H1 (cell line): ENCODE data around the gene TRIM67. TPM values are rescaled to one million over a fixed set of nuclear protein-coding genes. Genes with fewer than 3 reads are reported as not detected.

Source experiments
- CTCF ChIA-PET: fragments of 300-600 bp; sonication (Branson Sonifier 250); formaldehyde crosslinking; loops from one replicate; lab custom pipeline; 2021; ENCODE audit not compliant: partially characterized antibody; lab: Charles Lee
- POLR2A ChIA-PET: fragments of 300-600 bp; sonication (Branson Sonifier 250); formaldehyde crosslinking; loops from one replicate; lab custom pipeline; 2021; ENCODE audit warnings: inconsistent platforms; ENCODE audit not compliant: partially characterized antibody; lab: Charles Lee
- DNase-seq, 2 experiments: peaks; one replicate each; pipeline versions ENCODE4 v3.0.0 to v3.0.0-alpha.2; 2010 to 2022; ENCODE audit warnings: low spot score in 2 of 2, low read depth in 1 of 2, mixed read lengths in 1 of 2
- FAIRE-seq: peaks from 2 replicates; lab custom pipeline; 2011; peaks lifted over from hg19 to GRCh38; lab: Jason Lieb, UNC
- H2AFZ ChIP-seq: 2 replicates; pipeline ENCODE4 v1.8.1; 2012; ENCODE audit warnings: low read length, inconsistent platforms
- H2AK5ac ChIP-seq: 2 replicates; pipeline ENCODE4 v1.6.1; 2013; ENCODE audit warnings: low read depth, low read length
- H2BK120ac ChIP-seq: replicated peaks from 2 replicates; pipeline ENCODE3; 2013; ENCODE audit warnings: low read depth, low read length, inconsistent platforms
- H2BK12ac ChIP-seq: 2 replicates; pipeline ENCODE4 v1.6.1; 2013; ENCODE audit warnings: low read depth, low read length
- H2BK15ac ChIP-seq: 2 replicates; pipeline ENCODE4 v1.6.1; 2013; ENCODE audit warnings: low read length
- H2BK20ac ChIP-seq: 2 replicates; pipeline ENCODE4 v1.6.1; 2013; ENCODE audit warnings: low read length
- H2BK5ac ChIP-seq: 2 replicates; pipeline ENCODE4 v1.6.1; 2013; ENCODE audit warnings: low read depth, low read length
- H3K14ac ChIP-seq: 2 replicates; pipeline ENCODE4 v1.6.1; 2013; ENCODE audit warnings: inconsistent platforms; ENCODE audit not compliant: insufficient read length
- H3K18ac ChIP-seq: 2 replicates; pipeline ENCODE4 v1.6.1; 2013; ENCODE audit warnings: low read length; ENCODE audit errors: extremely low read depth
- H3K23ac ChIP-seq: 2 replicates; pipeline ENCODE4 v1.6.1; 2013; ENCODE audit warnings: inconsistent platforms; ENCODE audit not compliant: insufficient read length
- H3K23me2 ChIP-seq: 2 replicates; pipeline ENCODE4 v1.6.1; 2013; ENCODE audit warnings: low read depth, low read length
- H3K27ac ChIP-seq: 2 replicates; pipeline ENCODE4 v1.6.1; 2011; ENCODE audit warnings: low read depth, low read length, inconsistent platforms
- H3K27me3 ChIP-seq, 4 experiments: replicated peaks in 1 of 4; 1 replicate in 1 of 4; 2 replicates in 3 of 4; pipeline versions ENCODE4 v1.6.1 to v1.8.1; 2011 to 2013; ENCODE audit warnings: low read length in 3 of 4, mild to moderate bottlenecking in 3 of 4, inconsistent platforms in 2 of 4, mixed read lengths in 2 of 4, moderate library complexity in 1 of 4; ENCODE audit not compliant: control insufficient read depth in 3 of 4, insufficient read depth in 3 of 4; ENCODE audit errors: extremely low read depth in 1 of 4
- H3K36me3 ChIP-seq, 4 experiments: 2 replicates each; pipeline versions ENCODE4 v1.6.1 to v1.8.1; 2011 to 2013; ENCODE audit warnings: mild to moderate bottlenecking in 4 of 4, low read length in 3 of 4, moderate library complexity in 2 of 4, control low read depth in 1 of 4, inconsistent platforms in 1 of 4; ENCODE audit not compliant: insufficient read depth in 4 of 4, control insufficient read depth in 2 of 4
- H3K4ac ChIP-seq: replicated peaks from 2 replicates; pipeline ENCODE3; 2013; ENCODE audit warnings: low read length, low read depth, mixed read lengths, inconsistent platforms; ENCODE audit not compliant: insufficient read length
- H3K4me1 ChIP-seq, 4 experiments: replicated peaks in 1 of 4; 1 replicate in 1 of 4; 2 replicates in 3 of 4; pipeline versions ENCODE4 v1.6.1 to v1.8.1; 2011 to 2013; ENCODE audit warnings: low read length in 3 of 4, inconsistent platforms in 2 of 4, mixed read lengths in 1 of 4; ENCODE audit not compliant: insufficient read depth in 4 of 4, control insufficient read depth in 3 of 4
- H3K4me2 ChIP-seq, 2 experiments: 2 replicates each; pipeline versions ENCODE4 v1.6.1 to v1.8.1; 2011 to 2013; ENCODE audit warnings: low read depth in 2 of 2, low read length in 2 of 2, control low read depth in 1 of 2, inconsistent platforms in 1 of 2, mild to moderate bottlenecking in 1 of 2; ENCODE audit not compliant: insufficient read depth in 1 of 2
- H3K4me3 ChIP-seq, 4 experiments: fragments of 200-600, 300-600 bp in 1 of 4; sonication (generic), shearing (Covaris generic), sonication (Bioruptor Twin) in 1 of 4; 2 replicates each; pipeline versions ENCODE4 v1.5.1 to v1.8.1; 2011 to 2016; ENCODE audit warnings: low read length in 4 of 4, low read depth in 3 of 4, control low read depth in 2 of 4, inconsistent platforms in 2 of 4, mild to moderate bottlenecking in 2 of 4, mixed read lengths in 1 of 4, moderate library complexity in 1 of 4; ENCODE audit not compliant: insufficient read depth in 2 of 4; ENCODE audit errors: extremely low read depth in 1 of 4
- H3K56ac ChIP-seq: replicated peaks from 2 replicates; pipeline ENCODE3; 2013; ENCODE audit warnings: low read depth, mild to moderate bottlenecking, mixed read lengths, low read length, inconsistent platforms; ENCODE audit not compliant: insufficient read length
- H3K79me1 ChIP-seq: 2 replicates; pipeline ENCODE4 v1.6.1; 2013; ENCODE audit warnings: low read depth, low read length, control low read depth
- H3K79me2 ChIP-seq, 2 experiments: 2 replicates each; pipeline versions ENCODE4 v1.6.1 to v1.8.1; 2012 to 2013; ENCODE audit warnings: low read length in 2 of 2, mild to moderate bottlenecking in 2 of 2, inconsistent platforms in 1 of 2; ENCODE audit not compliant: insufficient read depth in 2 of 2, control insufficient read depth in 1 of 2
- H3K9ac ChIP-seq, 4 experiments: replicated peaks in 1 of 4; 1 replicate in 1 of 4; 2 replicates in 3 of 4; pipeline versions ENCODE4 v1.6.1 to v1.8.1; 2011 to 2013; ENCODE audit warnings: low read depth in 3 of 4, low read length in 3 of 4, control low read depth in 2 of 4, mild to moderate bottlenecking in 2 of 4, moderate library complexity in 2 of 4, inconsistent platforms in 1 of 4; ENCODE audit errors: extremely low read depth in 1 of 4
- H3K9me3 ChIP-seq, 2 experiments: 2 replicates each; pipeline versions ENCODE4 v1.6.1 to v1.8.1; 2012 to 2013; ENCODE audit warnings: mild to moderate bottlenecking in 2 of 2, moderate library complexity in 2 of 2, control low read depth in 1 of 2, inconsistent platforms in 1 of 2, low read depth in 1 of 2, low read length in 1 of 2, mixed read lengths in 1 of 2; ENCODE audit not compliant: insufficient read depth in 2 of 2
- H4K20me1 ChIP-seq, 2 experiments: replicated peaks in 1 of 2; 2 replicates each; pipeline versions ENCODE3 to v1.8.1; 2011 to 2013; ENCODE audit warnings: inconsistent platforms in 2 of 2, low read length in 2 of 2, mild to moderate bottlenecking in 1 of 2; ENCODE audit not compliant: insufficient read depth in 2 of 2, control insufficient read depth in 1 of 2
- H4K5ac ChIP-seq: 2 replicates; pipeline ENCODE4 v1.6.1; 2013; ENCODE audit warnings: low read length, low read depth, mixed read lengths, inconsistent platforms; ENCODE audit not compliant: insufficient read length
- H4K8ac ChIP-seq: 2 replicates; pipeline ENCODE4 v1.8.0; 2013; ENCODE audit warnings: mild to moderate bottlenecking, moderate library complexity, low read length, inconsistent platforms; ENCODE audit not compliant: insufficient read depth; ENCODE audit errors: extremely low read depth
- H4K91ac ChIP-seq: replicated peaks from 2 replicates; pipeline ENCODE3; 2013; ENCODE audit warnings: low read length, mixed read lengths, inconsistent platforms; ENCODE audit not compliant: insufficient read length
- ATF3 ChIP-seq: IDR thresholded peaks from 2 replicates; pipeline ENCODE4 v1.6.1; 2011; ENCODE audit warnings: low read depth, mild to moderate bottlenecking, low read length; ENCODE audit not compliant: insufficient read depth
- HDAC6 ChIP-seq: IDR thresholded peaks from one replicate; pipeline ENCODE4 v1.7.1; 2012; ENCODE audit warnings: low read depth, mild to moderate bottlenecking, inconsistent platforms, low read length, moderate library complexity
- SIN3A ChIP-seq, 2 experiments: IDR thresholded peaks in 1 of 2; conservative IDR thresholded peaks in 1 of 2; 2 replicates each; pipeline ENCODE4 v1.6.1; 2011 to 2012; ENCODE audit warnings: low read length in 2 of 2, improper control_type of control experiment in 1 of 2, low read depth in 1 of 2, mild to moderate bottlenecking in 1 of 2
- TEAD4 ChIP-seq: IDR thresholded peaks from 2 replicates; pipeline ENCODE4 v1.6.1; 2012; ENCODE audit warnings: low read depth, low read length, inconsistent platforms, mixed read lengths
- ZNF274 ChIP-seq: IDR thresholded peaks from 2 replicates; pipeline ENCODE4 v1.7.0; 2012; ENCODE audit warnings: low read length, borderline replicate concordance; ENCODE audit errors: extremely low read depth
- WGBS, 2 experiments: shearing (Covaris generic) in 1 of 2; methylation state at CpG; one replicate each; pipeline versions ENCODE4 v1.1.6 to v1.1.7; 2013 to 2015; ENCODE audit warnings: low lambda C conversion rate in 2 of 2, mixed read lengths in 2 of 2, inconsistent platforms in 1 of 2, low coverage in 1 of 2, missing lambda C conversion rate in 1 of 2; ENCODE audit not compliant: insufficient replicate concordance in 2 of 2, insufficient coverage in 1 of 2, insufficient read length in 1 of 2; ENCODE audit errors: extremely low coverage in 1 of 2, missing lambda C conversion rate in 1 of 2; 5-methylcytosine and 5-hydroxymethylcytosine counted together
- polyA plus RNA-seq, 7 experiments: library from polyadenylated mRNA; depleted of rRNA in 3 of 7; stranded (reverse) in 5 of 7; unstranded in 2 of 7; fragments of >200 nt in 5 of 7; fragments of 200-250 nt in 2 of 7; gene quantifications; 1 replicate in 5 of 7; 2 replicates in 1 of 7; 4 replicates in 1 of 7; pipeline versions ENCODE4 v1.2.1 to v1.2.3, GENCODE V29; 2011 to 2013; ENCODE audit warnings: missing spikeins in 2 of 7, mixed read lengths in 2 of 7
- total RNA-seq: library from RNA; stranded (reverse); fragmentation: NEBNext Ultra II Directional; extraction: Animal tissue kit (Norgen Biotek cat#: 25700); gene quantifications from 2 replicates; pipeline ENCODE4 v1.2.1, GENCODE V29; 2021

Gene TRIM67
- total and polyA plus RNA-seq, 2 of the 8 experiments (the other 6 are each of a cell fraction or from before 2014, with no cell fraction given): under 0.01 TPM; not detected in 1

DNA sequence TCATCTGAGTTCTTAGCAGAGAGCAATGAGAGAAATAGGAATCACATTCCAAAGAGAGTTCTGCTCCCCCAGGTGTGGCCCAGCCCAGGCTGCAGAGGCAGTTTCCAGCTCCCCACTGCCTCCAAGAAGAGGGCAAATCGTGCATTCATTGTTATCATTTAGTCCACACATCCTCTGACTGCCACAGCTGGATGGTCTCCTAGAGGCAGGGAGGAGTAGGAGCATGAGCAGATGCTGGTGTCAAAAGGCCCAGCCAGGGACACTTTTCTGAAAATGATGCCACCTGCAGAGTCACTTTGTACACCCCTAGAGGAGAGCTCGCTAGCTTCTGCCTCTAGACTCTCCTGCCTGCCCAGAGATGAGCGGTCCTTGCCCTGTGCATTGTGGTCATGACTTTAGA lies 45.6 kb downstream of the TRIM67 start:
- H2BK12ac ChIP-seq: no peak overlapping the region
- H3K9ac ChIP-seq: no peak overlapping the region
- H4K20me1 ChIP-seq: peaks cover 0 to 4% of the 10 kb centered on the region in 2 experiments
- ChIA-PET POLR2A (interaction anchor here (1.3 kb wide), 1 partner anchor 15 kb away, joined by 3 read pairs; no protein-coding TSS in a partner anchor), CTCF (interaction anchor here (0.6 to 2.2 kb wide), 25 partner anchors 12 to 564 kb away, joined by 3 to 14 read pairs (median 4); no protein-coding TSS in a partner anchor)
- H3K9me3 ChIP-seq: no peaks in the 10 kb centered on the region
- H3K4me1 ChIP-seq: peaks cover 0 to 2% (median 0%) of the 10 kb centered on the region in 4 experiments; a peak in 2 of 7 replicates
- no peak overlapping the region for H3K27ac ChIP-seq
- DNase-seq (no peak), FAIRE-seq (no peak)
- H2BK5ac ChIP-seq: no peak overlapping the region
- no peak overlapping the region for H2AK5ac ChIP-seq
- H3K4me3 ChIP-seq: no peak overlapping the region
- no peak overlapping the region for H4K5ac ChIP-seq
- no peak overlapping the region for H2BK120ac ChIP-seq
- no peaks in the 10 kb centered on the region for H3K79me2 ChIP-seq
- H3K23ac ChIP-seq: no peak overlapping the region
- H3K27me3 ChIP-seq: peaks cover under 1 to 9% (median 4%) of the 10 kb centered on the region in 4 experiments; a peak in 6 of 7 replicates
- H3K79me1 ChIP-seq: no peaks in the 10 kb centered on the region
- no peak overlapping the region for H3K14ac ChIP-seq
- no peak overlapping the region for H2AFZ ChIP-seq
- no peak overlapping the region for H2BK15ac ChIP-seq
- H3K4ac ChIP-seq: no peak overlapping the region
- no peaks in the 10 kb centered on the region for H3K23me2 ChIP-seq
- H3K36me3 ChIP-seq: no peaks in the 10 kb centered on the region
- 76% methylated on average over 3 of the region's 3 CpGs; no CpG with 5 or more reads in 1 of the 2 experiments for WGBS, 2 experiments
- no peak overlapping the region for H2BK20ac ChIP-seq
- H4K8ac ChIP-seq: no peak overlapping the region
- H3K56ac ChIP-seq: no peak overlapping the region
- no peak for TF ChIP-seq ATF3
- no peak for TF ChIP-seq ZNF274
- TF ChIP-seq SIN3A (conservative IDR thresholded peaks at IDR 0.05 in 1 of 2, IDR thresholded peaks at IDR 0.05 in 1 of 2; ENCODE audit: low read depth in 1 of 2, low read length in 2 of 2): no peak
- no peak for TF ChIP-seq HDAC6
- TF ChIP-seq TEAD4: no peak
- H4K91ac ChIP-seq: no peak overlapping the region
- H3K18ac ChIP-seq: no peak overlapping the region
- no peak overlapping the region for H3K4me2 ChIP-seq
